GM18526 (cell line): Measurements from ENCODE around the gene LSM6.

ENCODE experiments used
- POLR2A ChIP-seq: IDR thresholded peaks from 3 replicates; pipeline ENCODE4 v1.6.1; 2011; ENCODE audit not compliant: insufficient read length; ENCODE audit errors: extremely low read depth

LSM6 gene

DNA sequence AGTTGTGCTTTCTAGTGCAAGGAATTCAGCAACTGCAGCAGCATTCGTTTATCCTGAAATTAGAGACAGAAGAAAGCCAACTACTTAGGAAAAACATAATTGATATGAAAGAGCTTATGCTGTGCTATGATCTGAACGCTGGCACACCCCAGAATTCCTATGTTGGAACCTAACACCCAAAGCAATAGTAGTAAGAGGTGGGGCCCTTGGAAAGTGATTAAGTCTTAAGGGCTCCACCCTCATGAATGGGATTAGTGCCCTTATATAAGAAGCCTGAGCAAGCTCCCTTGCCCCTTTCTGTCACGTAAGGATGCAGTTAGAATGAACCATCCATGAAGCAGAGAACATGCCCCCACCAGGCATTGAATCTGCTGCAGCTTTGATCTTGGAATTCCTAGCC lies 5.4 kb upstream of the LSM6 start:
- no peak for TF ChIP-seq POLR2A

- TF ChIP-seq POLR2A, result no peak
These were observed 1.4 kb downstream of the LSM6 start for GRCh38 chr4:146176891-146177290.

DNA sequence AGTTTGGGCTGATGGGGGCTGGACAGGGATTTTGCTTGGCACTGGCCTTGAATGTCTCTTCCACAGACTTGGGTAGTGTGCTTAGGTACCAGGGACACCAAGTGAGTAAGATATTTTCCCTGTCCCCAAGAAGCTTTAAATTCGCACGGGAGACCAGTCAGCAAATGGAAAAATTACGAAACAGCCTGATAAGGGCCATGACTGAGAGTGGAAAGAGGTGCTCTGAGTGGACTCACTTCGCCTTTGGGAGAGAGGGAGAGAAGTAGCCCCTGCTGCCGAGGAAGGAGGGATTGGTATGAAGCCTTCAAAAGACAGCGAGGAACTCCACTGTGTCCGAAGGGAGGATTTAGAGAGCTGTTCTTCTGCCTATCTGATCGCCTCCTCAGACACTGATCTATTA lies 2.6 kb downstream of the LSM6 start:
- TF ChIP-seq POLR2A, result no peak

- TF ChIP-seq POLR2A, result no peak
These were observed 4.4 kb downstream of the LSM6 start for GRCh38 chr4:146179784-146180370.

DNA sequence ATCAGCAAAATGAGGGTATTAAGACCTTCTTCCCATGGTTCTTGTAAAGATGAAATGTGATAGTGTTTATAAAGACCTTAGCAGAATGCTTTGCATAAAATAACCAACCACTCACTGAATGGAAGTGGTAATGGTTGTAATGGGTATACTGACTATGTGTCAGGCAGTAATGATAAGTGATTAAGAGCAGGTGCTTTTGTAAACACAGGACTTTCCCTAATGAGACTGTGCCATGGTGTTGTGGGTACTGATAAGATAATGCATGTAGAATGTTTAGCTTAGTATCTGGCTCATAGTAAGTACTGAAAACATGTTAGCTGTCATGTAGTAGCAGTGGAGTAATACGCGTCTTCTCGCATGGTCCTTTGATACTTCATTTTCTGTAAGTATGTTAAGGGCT lies 6.9 kb downstream of the LSM6 start:
- no peak for TF ChIP-seq POLR2A

GRCh38 chr4:146183209-146183608 lies 7.7 kb downstream of the LSM6 start:
- TF ChIP-seq POLR2A, result no peak

- no peak for TF ChIP-seq POLR2A
These were observed 10.5 kb downstream of the LSM6 start for GRCh38 chr4:146186041-146186440.

DNA sequence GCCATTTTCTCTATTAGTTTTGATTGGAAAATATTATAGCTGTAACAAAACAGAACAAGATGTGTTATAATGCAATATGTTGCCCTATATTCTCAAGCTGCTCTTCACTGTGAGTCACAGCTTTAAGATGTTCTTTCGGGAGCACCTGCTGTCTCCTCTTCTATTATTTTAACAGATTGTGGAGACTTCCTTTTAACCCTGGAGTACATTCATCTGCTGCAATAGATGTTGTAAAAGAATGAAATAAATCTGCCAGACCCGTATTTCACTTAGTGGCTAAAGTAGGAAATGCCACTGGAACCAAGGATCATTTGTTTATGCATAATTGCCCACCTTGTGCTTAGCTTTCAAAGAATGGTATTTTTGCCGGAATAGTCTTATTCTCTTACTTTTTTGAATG lies 11.1 kb downstream of the LSM6 start:
- TF ChIP-seq POLR2A, result no peak

GRCh38 chr4:146190456-146190855 lies 14.9 kb downstream of the LSM6 start:
- TF ChIP-seq POLR2A, result no peak

GRCh38 chr4:146191766-146192458 lies 16.4 kb downstream of the LSM6 start:
- no peak for TF ChIP-seq POLR2A

GRCh38 chr4:146193628-146194027 lies 18.1 kb downstream of the LSM6 start:
- TF ChIP-seq POLR2A, result no peak

DNA sequence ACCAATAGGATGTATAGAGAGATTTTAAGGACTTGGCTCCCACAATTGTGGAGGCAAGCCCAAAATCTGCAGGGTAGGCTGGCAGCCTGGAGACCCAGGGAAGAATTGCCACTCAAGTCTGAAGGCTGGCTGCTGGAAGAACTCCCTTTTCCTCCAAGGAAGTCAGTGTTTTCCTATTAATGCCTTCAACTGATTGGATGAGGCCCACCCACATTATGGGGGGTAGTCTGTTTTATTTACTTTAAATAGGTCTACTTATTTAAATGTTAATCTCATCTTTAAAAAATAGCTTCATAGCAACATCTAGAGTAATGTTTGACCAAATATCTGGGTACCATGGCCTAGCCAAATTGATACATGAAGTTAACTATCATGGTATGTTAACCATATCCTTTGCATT lies 18.7 kb downstream of the LSM6 start:
- TF ChIP-seq POLR2A, result no peak

DNA sequence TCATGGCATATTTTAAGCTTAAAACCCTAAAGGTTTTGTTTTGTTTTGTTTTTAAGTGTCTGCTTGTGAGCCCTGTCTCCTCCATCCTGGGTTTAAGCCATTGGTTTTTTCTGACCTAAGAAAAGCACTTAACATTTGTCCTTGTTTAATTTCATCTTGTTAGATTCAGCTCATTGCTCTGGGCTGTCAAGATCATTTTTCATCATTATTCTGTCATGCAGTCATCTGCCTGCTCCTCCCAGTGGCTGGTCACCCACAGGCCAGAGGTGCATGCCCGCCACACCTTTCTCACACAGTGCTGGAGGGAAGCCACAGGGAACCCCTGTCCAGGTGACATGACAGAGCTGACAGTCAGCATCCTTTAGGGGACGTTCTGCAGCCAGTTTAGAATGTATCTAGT lies 27.1 kb downstream of the LSM6 start:
- TF ChIP-seq POLR2A, result no peak

- TF ChIP-seq POLR2A, result no peak
These were observed 31.9 kb downstream of the LSM6 start for GRCh38 chr4:146207410-146207809.

- no peak for TF ChIP-seq POLR2A
These were observed 35.4 kb downstream of the LSM6 start for GRCh38 chr4:146210890-146211289.

DNA sequence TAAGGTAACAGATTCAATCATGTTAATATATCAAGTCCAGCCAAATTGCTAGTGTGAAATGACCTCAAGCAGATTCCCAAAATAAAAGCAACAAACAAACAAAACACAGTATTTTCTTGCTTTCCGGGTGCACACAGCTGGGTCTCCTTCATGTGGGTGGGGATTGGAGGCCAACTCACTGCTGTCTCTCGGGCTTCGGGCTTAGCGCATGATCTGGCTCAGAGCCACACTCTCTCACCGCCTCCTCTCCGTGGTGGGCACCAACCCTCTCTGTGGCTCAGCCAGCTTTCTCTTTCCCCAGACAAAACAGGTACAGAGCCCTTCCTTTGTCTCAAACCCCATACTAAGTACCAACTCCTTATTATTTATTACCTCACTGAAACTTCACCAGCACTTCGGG lies 35.9 kb downstream of the LSM6 start:
- TF ChIP-seq POLR2A, result no peak

DNA sequence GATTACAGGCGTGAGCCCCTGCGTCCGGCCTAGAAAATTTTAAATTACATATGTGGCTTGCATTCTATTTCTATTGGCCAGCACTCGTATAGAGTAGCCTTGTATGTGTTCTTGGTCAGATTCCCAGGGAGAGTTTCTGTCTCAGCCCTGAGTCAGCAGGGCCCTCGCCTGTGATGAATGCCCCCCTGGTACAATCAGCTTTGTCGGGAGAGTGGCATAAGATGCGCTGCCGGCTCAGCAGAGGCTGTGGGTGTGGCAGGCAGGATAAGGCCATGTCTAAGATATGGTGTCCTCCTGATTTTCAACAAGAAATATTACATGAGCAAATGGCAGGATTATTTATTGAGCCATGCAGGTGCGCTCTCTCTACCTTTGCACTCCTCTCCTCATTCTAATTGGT lies 37.3 kb downstream of the LSM6 start:
- TF ChIP-seq POLR2A, result no peak

DNA sequence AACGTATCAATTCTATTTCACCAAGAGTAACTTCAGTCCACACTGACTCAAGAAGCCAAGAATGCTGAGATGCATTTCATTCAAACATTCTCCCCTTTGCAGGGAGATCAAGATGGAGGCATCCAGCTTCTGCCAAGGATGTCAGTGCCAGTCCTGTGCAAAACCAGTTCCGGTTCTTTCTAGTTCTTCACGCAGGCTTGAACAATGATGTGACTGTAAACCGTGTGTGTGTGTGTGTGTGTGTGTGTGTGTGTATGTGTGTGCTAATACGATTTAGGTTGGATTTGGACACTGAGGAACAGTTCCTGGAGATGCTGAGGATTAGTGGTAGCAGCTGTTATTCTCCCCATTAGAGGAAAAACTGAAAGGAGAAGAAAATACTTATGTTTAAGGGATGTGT lies 38.7 kb downstream of the LSM6 start, which contains the start of gene REELD1:
Gene REELD1 (plus strand): TSS at position 301 of the 400 bp plus-strand sequence. CDS start 2,415 bp downstream, outside the sequence.
- no peak for TF ChIP-seq POLR2A

DNA sequence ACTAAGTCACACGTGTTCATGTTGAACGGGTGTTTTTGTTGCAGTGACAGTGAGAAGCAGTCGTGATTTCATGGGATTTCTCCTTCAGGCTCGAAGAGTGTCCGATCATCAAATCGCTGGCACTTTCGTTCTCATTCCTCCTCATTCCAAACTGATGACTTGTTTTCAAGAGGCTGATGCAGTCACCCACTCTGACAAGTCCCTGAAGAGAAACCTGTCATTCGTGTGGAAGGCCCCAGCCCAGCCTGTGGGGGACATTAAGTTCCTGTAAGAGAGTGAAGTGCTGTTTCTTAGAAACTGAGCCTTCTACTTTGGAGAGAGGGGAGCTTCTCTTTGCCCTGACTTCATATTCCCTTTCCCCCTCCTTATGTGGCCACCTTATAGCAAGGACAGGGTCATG lies 46.8 kb downstream of the LSM6 start:
- no peak for TF ChIP-seq POLR2A
